DOHH2 (cell line): Measurements from ENCODE around the gene RAC3.

ENCODE experiments used
- EZH2phosphoT487 ChIP-seq: fragments of 200-600 bp; sonication (generic); IDR thresholded peaks from 2 replicates; pipeline ENCODE4 v1.6.1; 2017; ENCODE audit warnings: borderline replicate concordance, mild to moderate bottlenecking, antibody characterized with exemption, low read length, moderate library complexity, mixed read lengths
- TF ChIP-seq, protein P1 (sequence below): fragments of 200-600 bp; sonication (generic); IDR thresholded peaks from one replicate; pipeline ENCODE4 v1.5.1; 2014; ENCODE audit warnings: antibody characterized with exemption, mild to moderate bottlenecking, low read depth, low read length; ENCODE audit not compliant: poor library complexity, severe bottlenecking

DNA sequence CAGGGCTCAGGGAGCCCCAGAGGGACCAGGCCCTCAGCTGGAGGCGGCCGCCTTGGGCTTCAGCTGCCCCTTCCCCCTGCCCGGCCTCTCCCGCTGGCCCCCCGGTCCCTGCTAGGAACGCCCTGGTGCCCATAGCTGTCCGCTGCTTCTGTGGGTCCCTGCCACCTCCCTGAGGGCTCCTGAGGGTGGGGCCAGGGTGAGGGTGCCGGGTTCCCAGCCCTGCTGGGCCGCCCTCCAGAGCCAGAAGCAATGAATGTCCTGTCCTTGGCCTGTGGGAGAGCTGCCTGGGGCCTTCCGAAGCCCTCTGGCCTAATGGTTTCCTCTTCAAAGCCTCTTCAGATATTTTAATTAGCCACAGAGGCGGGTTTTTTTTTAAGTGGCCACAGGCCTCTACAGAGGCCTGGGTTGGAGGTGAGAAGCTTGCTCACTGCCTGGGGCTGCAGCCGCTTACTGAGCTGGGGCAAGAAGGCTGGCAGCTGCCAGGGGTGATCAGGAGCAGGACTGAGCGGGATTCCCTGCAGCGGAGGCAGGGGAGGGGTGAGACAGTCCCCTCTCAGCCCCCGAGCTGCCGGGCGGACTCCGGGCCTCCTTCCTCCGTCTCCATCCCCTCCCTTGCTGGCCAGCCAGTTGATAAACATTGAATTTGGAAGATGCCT lies 18.7 kb upstream of the RAC3 start:
- TF ChIP-seq, protein P1, sequence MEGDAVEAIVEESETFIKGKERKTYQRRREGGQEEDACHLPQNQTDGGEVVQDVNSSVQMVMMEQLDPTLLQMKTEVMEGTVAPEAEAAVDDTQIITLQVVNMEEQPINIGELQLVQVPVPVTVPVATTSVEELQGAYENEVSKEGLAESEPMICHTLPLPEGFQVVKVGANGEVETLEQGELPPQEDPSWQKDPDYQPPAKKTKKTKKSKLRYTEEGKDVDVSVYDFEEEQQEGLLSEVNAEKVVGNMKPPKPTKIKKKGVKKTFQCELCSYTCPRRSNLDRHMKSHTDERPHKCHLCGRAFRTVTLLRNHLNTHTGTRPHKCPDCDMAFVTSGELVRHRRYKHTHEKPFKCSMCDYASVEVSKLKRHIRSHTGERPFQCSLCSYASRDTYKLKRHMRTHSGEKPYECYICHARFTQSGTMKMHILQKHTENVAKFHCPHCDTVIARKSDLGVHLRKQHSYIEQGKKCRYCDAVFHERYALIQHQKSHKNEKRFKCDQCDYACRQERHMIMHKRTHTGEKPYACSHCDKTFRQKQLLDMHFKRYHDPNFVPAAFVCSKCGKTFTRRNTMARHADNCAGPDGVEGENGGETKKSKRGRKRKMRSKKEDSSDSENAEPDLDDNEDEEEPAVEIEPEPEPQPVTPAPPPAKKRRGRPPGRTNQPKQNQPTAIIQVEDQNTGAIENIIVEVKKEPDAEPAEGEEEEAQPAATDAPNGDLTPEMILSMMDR, result no peak
- no peak for TF ChIP-seq EZH2phosphoT487
